Stimulated activated CD8-positive, alpha-beta memory T cell treated with anti-CD3 and anti-CD28 coated beads, Interleukin-15, amount 100 ng/mL, for 1 hour (primary cell): ENCODE measurements around the gene CD22.

ENCODE experiments used
- DNase-seq: peaks from one replicate; pipeline ENCODE4 v3.0.0-alpha.2; 2020; ENCODE audit warnings: low read depth

Gene CD22

GRCh38 chr19:35295792-35296462, 33.1 kb upstream of the CD22 start:
- DNase-seq: no peak

- DNase-seq: no peak
Measured at GRCh38 chr19:35296644-35297514, 32.1 kb upstream of the CD22 start.

- DNase-seq: no peak
Measured at GRCh38 chr19:35297515-35297848, 31.5 kb upstream of the CD22 start.

- DNase-seq: no peak
Measured at GRCh38 chr19:35297922-35298321, 31.1 kb upstream of the CD22 start.

- DNase-seq: no peak
Measured at GRCh38 chr19:35298561-35298972, 30.4 kb upstream of the CD22 start.

- DNase-seq: no peak
Measured at GRCh38 chr19:35299523-35300338, 29.3 kb upstream of the CD22 start.

- no peak for DNase-seq
Measured at GRCh38 chr19:35300339-35300649, 28.7 kb upstream of the CD22 start.

- no peak for DNase-seq
Measured at GRCh38 chr19:35301961-35302360, 27.0 kb upstream of the CD22 start.

GRCh38 chr19:35302446-35302845, 26.5 kb upstream of the CD22 start:
- DNase-seq: no peak

- DNase-seq: no peak
Measured at GRCh38 chr19:35303357-35303915, 25.6 kb upstream of the CD22 start.

- no peak for DNase-seq
Measured at GRCh38 chr19:35304036-35304435, 25.0 kb upstream of the CD22 start.

- no peak for DNase-seq
Measured at GRCh38 chr19:35305181-35305580, 23.8 kb upstream of the CD22 start.

- no peak for DNase-seq
Measured at GRCh38 chr19:35306473-35307246, 22.3 kb upstream of the CD22 start.

- no peak for DNase-seq
Measured at GRCh38 chr19:35307931-35308330, 21.1 kb upstream of the CD22 start.

GRCh38 chr19:35308910-35309309, 20.1 kb upstream of the CD22 start:
- no peak for DNase-seq

- no peak for DNase-seq
Measured at GRCh38 chr19:35309481-35310279, 19.3 kb upstream of the CD22 start.

GRCh38 chr19:35310331-35310730, 18.7 kb upstream of the CD22 start:
- no peak for DNase-seq

GRCh38 chr19:35310811-35311465, 18.0 kb upstream of the CD22 start:
- DNase-seq: no peak

- DNase-seq: no peak
Measured at GRCh38 chr19:35311901-35312665, 16.9 kb upstream of the CD22 start.

GRCh38 chr19:35313587-35313986, 15.4 kb upstream of the CD22 start:
- no peak for DNase-seq
